ENCODE measurements around the gene IRX6. TPM values are rescaled to one million over a fixed set of nuclear protein-coding genes. Genes with fewer than 3 reads are reported as not detected.

Gene IRX6
- total and polyA plus RNA-seq, 2 donors (not counting 1 experiment from before 2014, with no cell fraction given) = not detected

DNA sequence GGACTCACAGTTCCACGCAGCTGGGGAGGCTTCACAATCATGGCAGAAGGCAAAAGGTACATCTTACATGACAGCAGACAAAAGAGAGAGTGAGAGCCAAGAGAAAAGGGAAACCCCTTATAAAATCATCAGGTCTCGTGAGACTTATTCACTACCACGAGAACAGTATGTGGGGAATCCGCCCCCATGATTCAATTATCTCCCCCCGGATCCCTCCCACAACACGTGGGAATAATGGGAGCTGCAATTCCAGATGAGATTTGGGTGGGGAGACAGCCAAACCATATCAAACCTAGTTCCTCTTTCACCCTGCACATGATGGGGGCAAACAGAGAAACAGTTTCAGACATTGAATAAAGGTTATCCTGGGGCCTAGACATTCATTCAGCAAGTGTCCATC, 32.2 kb upstream of the IRX6 start:
- Histone ChIP-seq H3K27ac (ENCODE audit: insufficient read depth, low read length) (no peak overlapping the region), H3K4me2 (ENCODE audit: extremely low read depth, insufficient read depth, low read length) (no peak overlapping the region), H3K79me2 (ENCODE audit: control insufficient read depth, insufficient read depth, low read length) (no peaks in the 10 kb centered on the region), H4K20me1 (ENCODE audit: control insufficient read depth, extremely low read depth, insufficient read depth, low read length) (no peaks in the 10 kb centered on the region), H3K36me3 (ENCODE audit: control insufficient read depth, insufficient read depth, low read length) (no peaks in the 10 kb centered on the region), H3K4me3 (replicated peaks in 1 of 4; ENCODE audit: control extremely low read depth in 1 of 4, insufficient read depth in 1 of 4, low read depth in 3 of 4, low read length in 4 of 4) (no peak overlapping the region), H3K4me1 (ENCODE audit: control insufficient read depth, extremely low read depth, insufficient read depth, low read length) (no peaks in the 10 kb centered on the region), H3K27me3 (ENCODE audit: control insufficient read depth, insufficient read depth, low read length) (no peaks in the 10 kb centered on the region), H3K9me3 (ENCODE audit: control insufficient read depth, insufficient read depth, low read depth, low read length) (no peaks in the 10 kb centered on the region), H3K9ac (ENCODE audit: insufficient read depth, low read length) (no peak overlapping the region), H2AFZ (ENCODE audit: low read length) (no peak overlapping the region)
- no peak for DNase-seq (ENCODE audit: low read depth in 2 of 2)
- TF ChIP-seq, protein P1, sequence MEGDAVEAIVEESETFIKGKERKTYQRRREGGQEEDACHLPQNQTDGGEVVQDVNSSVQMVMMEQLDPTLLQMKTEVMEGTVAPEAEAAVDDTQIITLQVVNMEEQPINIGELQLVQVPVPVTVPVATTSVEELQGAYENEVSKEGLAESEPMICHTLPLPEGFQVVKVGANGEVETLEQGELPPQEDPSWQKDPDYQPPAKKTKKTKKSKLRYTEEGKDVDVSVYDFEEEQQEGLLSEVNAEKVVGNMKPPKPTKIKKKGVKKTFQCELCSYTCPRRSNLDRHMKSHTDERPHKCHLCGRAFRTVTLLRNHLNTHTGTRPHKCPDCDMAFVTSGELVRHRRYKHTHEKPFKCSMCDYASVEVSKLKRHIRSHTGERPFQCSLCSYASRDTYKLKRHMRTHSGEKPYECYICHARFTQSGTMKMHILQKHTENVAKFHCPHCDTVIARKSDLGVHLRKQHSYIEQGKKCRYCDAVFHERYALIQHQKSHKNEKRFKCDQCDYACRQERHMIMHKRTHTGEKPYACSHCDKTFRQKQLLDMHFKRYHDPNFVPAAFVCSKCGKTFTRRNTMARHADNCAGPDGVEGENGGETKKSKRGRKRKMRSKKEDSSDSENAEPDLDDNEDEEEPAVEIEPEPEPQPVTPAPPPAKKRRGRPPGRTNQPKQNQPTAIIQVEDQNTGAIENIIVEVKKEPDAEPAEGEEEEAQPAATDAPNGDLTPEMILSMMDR (conservative IDR thresholded peaks at IDR 0.05 in 1 of 2, IDR thresholded peaks at IDR 0.05 in 1 of 2; ENCODE audit: low read depth in 1 of 2, low read length in 2 of 2) = no peak
- TF ChIP-seq EZH2 (IDR thresholded peaks at IDR 0.05; ENCODE audit: low read length, missing control alignments) = no peak

DNA sequence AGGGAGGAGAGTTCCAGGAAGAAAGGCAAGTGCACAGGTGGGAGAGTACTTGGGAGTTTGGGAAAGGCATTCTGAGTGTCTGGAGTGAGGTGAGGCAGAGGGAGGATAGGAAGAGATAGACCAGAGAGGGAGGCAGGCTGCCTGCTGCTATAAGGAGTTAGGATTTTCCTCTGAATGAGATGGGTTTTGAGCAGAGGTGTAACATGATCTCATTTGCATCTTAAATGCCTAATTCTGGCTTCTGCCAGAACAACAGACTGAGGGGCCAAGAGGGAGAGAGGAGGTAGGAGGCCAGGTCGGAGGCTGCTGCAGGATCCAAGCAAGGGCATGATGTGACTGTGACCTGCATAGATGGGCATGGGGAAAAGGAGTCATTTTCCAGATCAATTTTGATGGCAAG, 31.5 kb upstream of the IRX6 start:
- no peak overlapping the region for H3K4me3 ChIP-seq (replicated peaks in 1 of 4; ENCODE audit: control extremely low read depth in 1 of 4, insufficient read depth in 1 of 4, low read depth in 3 of 4, low read length in 4 of 4)
- no peaks in the 10 kb centered on the region for H3K4me1 ChIP-seq (ENCODE audit: control insufficient read depth, extremely low read depth, insufficient read depth, low read length)

DNA sequence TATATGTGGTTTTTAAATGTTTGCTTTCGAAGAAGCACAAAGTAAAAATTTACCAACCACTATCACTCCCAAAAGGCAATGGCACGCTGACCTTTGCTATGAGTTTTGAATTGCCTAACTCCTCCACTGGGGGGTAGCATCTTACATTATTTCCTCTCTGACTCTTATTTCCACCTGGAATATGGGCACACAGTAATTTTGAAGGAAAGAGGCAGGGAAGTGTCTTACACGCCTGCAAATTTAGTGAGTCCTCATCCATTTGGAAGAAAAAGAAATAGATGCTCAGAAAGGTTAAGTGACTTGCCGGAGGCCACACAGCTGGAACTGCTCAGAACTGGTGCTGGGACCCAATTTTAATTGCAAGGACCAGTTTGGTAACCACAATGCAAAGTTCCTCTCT, 29.9 kb upstream of the IRX6 start:
- Histone ChIP-seq H3K79me2 (ENCODE audit: control insufficient read depth, insufficient read depth, low read length) (no peaks in the 10 kb centered on the region), H3K4me2 (ENCODE audit: extremely low read depth, insufficient read depth, low read length) (no peak overlapping the region), H3K4me1 (ENCODE audit: control insufficient read depth, extremely low read depth, insufficient read depth, low read length) (no peaks in the 10 kb centered on the region), H3K27me3 (ENCODE audit: control insufficient read depth, insufficient read depth, low read length) (no peaks in the 10 kb centered on the region), H3K27ac (ENCODE audit: insufficient read depth, low read length) (no peak overlapping the region), H3K36me3 (ENCODE audit: control insufficient read depth, insufficient read depth, low read length) (no peaks in the 10 kb centered on the region), H3K9ac (ENCODE audit: insufficient read depth, low read length) (no peak overlapping the region), H2AFZ (ENCODE audit: low read length) (no peak overlapping the region), H4K20me1 (ENCODE audit: control insufficient read depth, extremely low read depth, insufficient read depth, low read length) (no peaks in the 10 kb centered on the region), H3K4me3 (replicated peaks in 1 of 4; ENCODE audit: control extremely low read depth in 1 of 4, insufficient read depth in 1 of 4, low read depth in 3 of 4, low read length in 4 of 4) (no peak overlapping the region), H3K9me3 (ENCODE audit: control insufficient read depth, insufficient read depth, low read depth, low read length) (no peaks in the 10 kb centered on the region)
- no peak for DNase-seq (ENCODE audit: low read depth in 2 of 2)
- no peak for TF ChIP-seq EZH2 (IDR thresholded peaks at IDR 0.05; ENCODE audit: low read length, missing control alignments)
- TF ChIP-seq, protein P1 (conservative IDR thresholded peaks at IDR 0.05 in 1 of 2, IDR thresholded peaks at IDR 0.05 in 1 of 2; ENCODE audit: low read depth in 1 of 2, low read length in 2 of 2) = no peak

More for the DNA sequence above, 31.5 kb upstream of the IRX6 start:
- Histone ChIP-seq H2AFZ (ENCODE audit: low read length) (no peak overlapping the region), H3K36me3 (ENCODE audit: control insufficient read depth, insufficient read depth, low read length) (no peaks in the 10 kb centered on the region), H3K27me3 (ENCODE audit: control insufficient read depth, insufficient read depth, low read length) (no peaks in the 10 kb centered on the region), H3K79me2 (ENCODE audit: control insufficient read depth, insufficient read depth, low read length) (no peaks in the 10 kb centered on the region), H3K27ac (ENCODE audit: insufficient read depth, low read length) (no peak overlapping the region), H3K4me2 (ENCODE audit: extremely low read depth, insufficient read depth, low read length) (no peak overlapping the region), H3K9ac (ENCODE audit: insufficient read depth, low read length) (no peak overlapping the region), H3K9me3 (ENCODE audit: control insufficient read depth, insufficient read depth, low read depth, low read length) (no peaks in the 10 kb centered on the region), H4K20me1 (ENCODE audit: control insufficient read depth, extremely low read depth, insufficient read depth, low read length) (no peaks in the 10 kb centered on the region)
- no peak for DNase-seq (ENCODE audit: low read depth in 2 of 2)
- TF ChIP-seq EZH2 (IDR thresholded peaks at IDR 0.05; ENCODE audit: low read length, missing control alignments) = no peak
- TF ChIP-seq, protein P1 (conservative IDR thresholded peaks at IDR 0.05 in 1 of 2, IDR thresholded peaks at IDR 0.05 in 1 of 2; ENCODE audit: low read depth in 1 of 2, low read length in 2 of 2) = no peak
